HepG2 (cell line): ENCODE data around the gene PCDHB1.

Experiments
- SNAI1 ChIP-seq: sonication (generic); formaldehyde crosslinking; IDR thresholded peaks from 2 replicates; pipeline ENCODE4 v1.5.0; 2020; ENCODE audit warnings: mild to moderate bottlenecking, missing genetic modification reagents, borderline replicate concordance
- TAF1 ChIP-seq: sonication (generic); formaldehyde crosslinking; IDR thresholded peaks from 2 replicates; pipeline ENCODE4 v1.4.0; 2020; ENCODE audit warnings: missing genetic modification reagents

DNA sequence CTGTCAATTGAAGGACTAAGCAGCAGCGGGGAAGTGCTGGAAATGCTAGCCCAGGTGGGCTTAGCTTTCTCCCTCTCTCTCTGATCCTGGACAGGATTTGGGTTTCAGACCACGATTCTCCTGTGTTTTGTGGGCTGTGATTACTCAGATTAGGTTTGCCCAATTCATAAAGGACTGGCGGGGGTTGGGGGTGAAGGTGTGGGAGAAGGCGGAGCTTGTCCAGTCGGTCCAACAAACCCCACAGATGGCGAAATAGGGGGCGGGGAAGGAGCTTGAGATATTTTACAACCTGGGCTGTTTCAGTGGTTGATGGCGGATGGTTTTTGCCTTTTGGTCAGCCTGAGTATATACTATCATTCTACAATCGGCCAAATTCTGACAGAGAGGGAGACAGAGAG is 49.7 kb upstream of the PCDHB1 start:
- no peak for TF ChIP-seq SNAI1 (CRISPR knock-in tag)
- TF ChIP-seq TAF1 (CRISPR knock-in tag): no peak
